ENCODE data around the gene STK11. TPM values are rescaled to one million over a fixed set of nuclear protein-coding genes. Genes with fewer than 3 reads are reported as not detected.
A peak's percentile ranks its signal among the peaks of the same experiment; 100 is the strongest.

Gene STK11
- total RNA-seq, 5 donors from 2014 or later (not counting 1 experiment from before 2014, with no cell fraction given) = 70.2 to 115 (median 99.5) TPM

DNA sequence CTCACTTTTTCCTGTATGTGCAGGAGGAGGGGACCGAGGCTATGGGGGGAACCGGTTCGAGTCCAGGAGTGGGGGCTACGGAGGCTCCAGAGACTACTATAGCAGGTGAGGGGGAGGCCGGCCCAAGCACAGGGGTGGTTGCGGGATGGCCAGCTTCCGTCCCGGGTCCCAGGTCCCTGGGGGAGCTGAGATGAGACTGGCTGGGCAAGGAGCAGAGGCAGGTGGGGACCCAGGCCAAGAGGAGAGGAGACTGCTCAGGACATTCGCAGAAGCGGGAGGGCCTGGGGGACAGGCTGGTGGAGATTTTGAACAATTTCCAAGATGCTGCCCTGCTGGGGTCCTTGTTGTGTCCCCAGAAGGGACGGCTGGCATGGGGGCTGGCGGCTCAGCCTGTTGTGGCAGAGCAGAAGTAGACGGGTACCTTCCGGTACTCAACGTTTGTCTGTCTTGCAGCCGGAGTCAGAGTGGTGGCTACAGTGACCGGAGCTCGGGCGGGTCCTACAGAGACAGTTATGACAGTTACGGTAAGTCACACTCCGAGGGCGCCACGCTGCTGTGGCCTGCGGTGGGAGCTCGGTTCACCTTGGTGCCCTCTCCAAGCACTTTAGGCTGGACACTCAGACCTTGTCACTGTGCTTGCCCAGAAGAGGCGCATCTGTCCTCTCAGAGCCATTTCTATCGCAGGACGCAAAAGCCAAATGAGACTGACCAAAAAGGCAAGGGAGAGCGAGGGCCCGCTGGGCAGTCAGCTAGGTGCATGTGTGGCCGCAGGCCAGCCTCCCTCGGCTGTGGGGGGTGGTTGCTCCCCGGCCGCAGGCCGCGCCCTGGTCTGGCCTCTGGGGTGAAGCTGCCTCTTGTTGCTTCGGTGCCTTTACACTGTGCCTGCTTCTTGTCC, 66.2 kb downstream of the STK11 start:
- H3K27ac ChIP-seq (ENCODE audit: low read length) = peak overlapping the region; percentile 91
- H3K9me3 ChIP-seq = no peaks in the 10 kb centered on the region
- peak in 1 of 35 experiments; percentile 15 for DNase-seq
- ChIA-PET POLR2A (interaction anchor here in 1 of 2 donors (0.5 kb wide), 1 partner anchor 27 kb away, joined by 3 read pairs; no protein-coding TSS in a partner anchor), CTCF (no interaction called here)
- peaks cover 39% of the 10 kb centered on the region for H3K36me3 Mint-ChIP-seq
- H3K27ac Mint-ChIP-seq = peak overlapping the region; percentile 86 to 89
- H3K4me1 Mint-ChIP-seq = peaks cover 60 to 71% (median 62%) of the 10 kb centered on the region in 3 donors
- no peak for ATAC-seq (replicated peaks in 1 of 4)
- 83% methylated on average over 34 of the region's 37 CpGs for WGBS (ENCODE audit: insufficient coverage)
- no peaks in the 10 kb centered on the region for H3K27me3 ChIP-seq (replicated peaks in 1 of 2; ENCODE audit: control insufficient read depth in 2 of 2, extremely low read depth in 1 of 2, insufficient read depth in 2 of 2, low read length in 1 of 2)
- no peaks in the 10 kb centered on the region for H3K9me3 Mint-ChIP-seq
- peak overlapping the region; percentile 82 to 94 (median 89) for H3K4me3 Mint-ChIP-seq
- peaks cover 21 to 47% of the 10 kb centered on the region in 2 donors for H3K36me3 ChIP-seq (ENCODE audit: control insufficient read depth in 2 of 2, extremely low read depth in 1 of 2, insufficient read depth in 1 of 2, low read length in 1 of 2)
- peaks cover 57 to 87% of the 10 kb centered on the region in 2 experiments for H3K4me1 ChIP-seq (ENCODE audit: control insufficient read depth in 1 of 2, extremely low read depth in 1 of 2, insufficient read depth in 2 of 2, low read length in 2 of 2)
- no peaks in the 10 kb centered on the region for H3K27me3 Mint-ChIP-seq
- H3K4me3 ChIP-seq (ENCODE audit: control insufficient read depth in 1 of 2, extremely low read depth in 1 of 2, low read length in 1 of 2) = peak overlapping the region; percentile 2 to 99

DNA sequence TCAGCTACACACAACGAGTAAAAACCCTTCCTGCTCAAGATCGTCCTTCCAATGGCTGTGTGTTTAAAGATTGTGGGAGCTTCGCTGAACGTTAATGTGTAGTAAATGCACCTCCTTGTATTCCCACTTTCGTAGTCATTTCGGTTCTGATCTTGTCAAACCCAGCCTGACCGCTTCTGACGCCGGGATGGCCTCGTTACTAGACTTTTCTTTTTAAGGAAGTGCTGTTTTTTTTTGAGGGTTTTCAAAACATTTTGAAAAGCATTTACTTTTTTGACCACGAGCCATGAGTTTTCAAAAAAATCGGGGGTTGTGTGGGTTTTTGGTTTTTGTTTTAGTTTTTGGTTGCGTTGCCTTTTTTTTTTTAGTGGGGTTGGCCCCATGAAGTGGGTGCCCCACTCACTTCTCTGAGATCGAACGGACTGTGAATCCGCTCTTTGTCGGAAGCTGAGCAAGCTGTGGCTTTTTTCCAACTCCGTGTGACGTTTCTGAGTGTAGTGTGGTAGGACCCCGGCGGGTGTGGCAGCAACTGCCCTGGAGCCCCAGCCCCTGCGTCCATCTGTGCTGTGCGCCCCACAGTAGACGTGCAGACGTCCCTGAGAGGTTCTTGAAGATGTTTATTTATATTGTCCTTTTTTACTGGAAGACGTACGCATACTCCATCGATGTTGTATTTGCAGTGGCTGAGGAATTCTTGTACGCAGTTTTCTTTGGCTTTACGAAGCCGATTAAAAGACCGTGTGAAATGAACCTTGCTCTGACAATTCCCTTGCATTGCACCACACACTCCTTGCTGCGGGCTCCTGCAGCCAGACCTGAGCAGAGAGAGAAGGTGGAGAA, 67.1 kb downstream of the STK11 start:
- POLR2A ChIA-PET = interaction anchor here in 1 of 2 donors (0.5 to 0.9 kb wide), 2 partner anchors 28 to 195 kb away, joined by 3 read pairs; no protein-coding TSS in a partner anchor
- no peak overlapping the region for H3K4me3 ChIP-seq (ENCODE audit: control insufficient read depth in 1 of 2, extremely low read depth in 1 of 2, low read length in 1 of 2)
- Mint-ChIP-seq H3K27me3 (no peaks in the 10 kb centered on the region), H3K4me3 (peak overlapping the region; percentile 44 to 94 (median 66)), H3K4me1 (peaks cover 58 to 68% (median 58%) of the 10 kb centered on the region in 3 donors), H3K9me3 (no peaks in the 10 kb centered on the region), H3K27ac (peak overlapping the region; percentile 72 to 76), H3K36me3 (peaks cover 40% of the 10 kb centered on the region)
- DNase-seq (peak in 1 of 35 experiments; percentile 29), ATAC-seq (replicated peaks in 1 of 4) (no peak)
- 61% methylated on average over 13 of the region's 33 CpGs for WGBS (ENCODE audit: insufficient coverage)
- peaks cover 21 to 47% of the 10 kb centered on the region in 2 donors for H3K36me3 ChIP-seq (ENCODE audit: control insufficient read depth in 2 of 2, extremely low read depth in 1 of 2, insufficient read depth in 1 of 2, low read length in 1 of 2)
- peak overlapping the region; percentile 9 for H3K27ac ChIP-seq (ENCODE audit: low read length)
- CTCF ChIA-PET = no interaction called here
- H3K27me3 ChIP-seq (replicated peaks in 1 of 2; ENCODE audit: control insufficient read depth in 2 of 2, extremely low read depth in 1 of 2, insufficient read depth in 2 of 2, low read length in 1 of 2) = no peaks in the 10 kb centered on the region
- peaks cover 54 to 87% of the 10 kb centered on the region in 2 experiments for H3K4me1 ChIP-seq (ENCODE audit: control insufficient read depth in 1 of 2, extremely low read depth in 1 of 2, insufficient read depth in 2 of 2, low read length in 2 of 2)
- no peaks in the 10 kb centered on the region for H3K9me3 ChIP-seq

DNA sequence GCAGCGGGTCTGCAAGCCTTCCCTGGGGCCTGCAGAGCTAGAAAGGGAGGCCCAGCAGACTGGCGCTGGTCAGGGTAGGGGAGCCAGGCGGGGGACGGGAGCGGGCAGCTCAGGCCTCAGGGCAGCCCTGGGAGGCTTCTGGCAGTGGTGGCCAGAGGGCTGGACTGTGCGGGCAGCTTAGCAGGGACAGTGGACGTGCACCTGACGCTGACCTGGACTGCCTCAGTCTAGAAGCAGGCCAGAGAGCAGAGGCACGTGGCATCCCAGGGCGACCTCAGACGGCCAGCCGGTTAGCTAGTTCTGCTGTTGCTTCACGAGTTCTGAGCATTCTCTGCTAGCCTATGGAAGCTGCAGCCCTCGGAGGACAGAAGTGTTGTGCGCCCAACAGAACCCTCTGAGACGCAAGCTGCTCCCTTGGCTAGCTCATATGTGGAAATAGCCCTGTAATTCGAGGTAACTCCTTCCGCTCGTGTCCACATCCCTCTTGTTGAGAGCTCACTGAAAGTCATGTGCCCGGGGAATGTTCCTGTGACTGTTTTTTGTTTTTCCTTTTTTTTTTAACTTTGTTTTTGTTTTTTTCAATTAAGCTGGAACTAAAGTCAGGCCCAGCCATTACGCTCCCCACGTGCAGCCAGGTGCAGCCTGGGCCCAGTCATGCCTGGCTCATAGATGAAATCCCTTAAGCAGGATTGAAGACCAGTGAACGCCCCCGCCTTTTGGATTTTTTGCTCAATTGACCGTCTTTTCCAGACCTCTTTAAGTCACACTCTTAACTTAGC, 67.9 kb downstream of the STK11 start:
- ChIA-PET CTCF (interaction anchor here in 1 of 2 donors (0.7 kb wide), 1 partner anchor 28 kb away, joined by 4 read pairs; no protein-coding TSS in a partner anchor), POLR2A (interaction anchor here in 1 of 2 donors (0.7 to 0.9 kb wide), 2 partner anchors 171 to 196 kb away, joined by 3 read pairs; no protein-coding TSS in a partner anchor)
- Mint-ChIP-seq H3K36me3 (peaks cover 40% of the 10 kb centered on the region), H3K27ac (peak overlapping the region; percentile 75 to 76), H3K4me3 (peak overlapping the region; percentile 44 to 94 (median 66)), H3K27me3 (no peaks in the 10 kb centered on the region), H3K4me1 (peaks cover 56 to 66% (median 57%) of the 10 kb centered on the region in 3 donors), H3K9me3 (no peaks in the 10 kb centered on the region)
- peak in 1 of 35 experiments; percentile 21 for DNase-seq
- Histone ChIP-seq H3K9me3 (no peaks in the 10 kb centered on the region), H3K36me3 (ENCODE audit: control insufficient read depth in 2 of 2, extremely low read depth in 1 of 2, insufficient read depth in 1 of 2, low read length in 1 of 2) (peaks cover 23 to 47% of the 10 kb centered on the region in 2 donors), H3K4me3 (ENCODE audit: control insufficient read depth in 1 of 2, extremely low read depth in 1 of 2, low read length in 1 of 2) (no peak overlapping the region), H3K4me1 (ENCODE audit: control insufficient read depth in 1 of 2, extremely low read depth in 1 of 2, insufficient read depth in 2 of 2, low read length in 2 of 2) (peaks cover 49 to 80% of the 10 kb centered on the region in 2 experiments), H3K27me3 (replicated peaks in 1 of 2; ENCODE audit: control insufficient read depth in 2 of 2, extremely low read depth in 1 of 2, insufficient read depth in 2 of 2, low read length in 1 of 2) (no peaks in the 10 kb centered on the region), H3K27ac (ENCODE audit: low read length) (no peak overlapping the region)
- no peak for ATAC-seq (replicated peaks in 1 of 4)
- WGBS (ENCODE audit: insufficient coverage) = 85% methylated on average over 20 of the region's 25 CpGs

DNA sequence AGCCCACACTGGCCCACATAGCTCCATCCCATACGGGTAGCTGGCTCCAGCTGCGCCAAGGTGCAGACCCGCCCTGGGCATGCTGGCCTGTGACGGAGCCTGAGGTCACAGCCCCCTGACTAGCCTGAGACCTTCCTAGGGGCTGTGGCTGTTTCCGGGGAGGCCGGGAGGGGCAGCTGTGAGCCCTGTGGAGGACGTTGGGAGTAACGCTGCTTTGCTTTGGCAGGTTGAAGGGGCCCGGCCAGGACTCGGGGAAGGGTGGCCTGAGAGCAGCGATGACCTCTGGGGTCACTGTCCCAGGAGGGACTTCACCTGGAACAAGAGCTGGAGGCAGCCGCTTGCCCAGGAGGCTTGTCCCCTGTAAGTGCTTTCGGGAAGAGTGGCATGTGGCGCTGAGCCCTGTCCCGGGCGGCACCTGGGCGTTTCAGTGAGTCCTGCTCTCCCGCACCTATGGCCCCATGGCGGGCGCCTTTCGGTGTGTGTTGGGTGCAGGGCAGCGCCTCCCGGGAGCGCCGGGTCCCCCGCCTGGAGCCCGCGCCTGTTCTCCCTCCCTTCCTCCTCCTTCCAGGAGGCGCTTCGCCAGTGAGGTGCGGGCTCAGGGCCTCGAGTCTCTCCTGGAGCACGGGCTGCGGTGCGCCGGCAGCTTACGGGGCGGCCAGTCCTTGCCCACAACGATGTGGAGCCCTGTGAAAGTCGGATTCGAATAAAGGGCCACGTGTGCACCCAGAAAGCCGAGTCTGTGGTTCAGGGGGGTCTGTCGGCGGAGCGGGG, 68.7 kb downstream of the STK11 start:
- no peaks in the 10 kb centered on the region for H3K9me3 ChIP-seq
- Mint-ChIP-seq H3K4me1 (peaks cover 51 to 60% (median 52%) of the 10 kb centered on the region in 3 donors), H3K36me3 (peaks cover 40% of the 10 kb centered on the region), H3K9me3 (no peaks in the 10 kb centered on the region), H3K4me3 (peak overlapping the region; percentile 34 to 94 (median 56)), H3K27me3 (no peaks in the 10 kb centered on the region), H3K27ac (peak overlapping the region; percentile 34 to 75)
- ChIA-PET CTCF (no interaction called here), POLR2A (interaction anchor here in 1 of 2 donors (0.6 to 0.9 kb wide), 2 partner anchors 27 to 197 kb away, joined by 3 to 5 read pairs; no protein-coding TSS in a partner anchor)
- peaks cover 29 to 55% of the 10 kb centered on the region in 2 donors for H3K36me3 ChIP-seq (ENCODE audit: control insufficient read depth in 2 of 2, extremely low read depth in 1 of 2, insufficient read depth in 1 of 2, low read length in 1 of 2)
- 90% methylated on average over 37 of the region's 46 CpGs for WGBS (ENCODE audit: insufficient coverage)
- peak overlapping the region; percentile 59 for H3K27ac ChIP-seq (ENCODE audit: low read length)
- H3K4me1 ChIP-seq (ENCODE audit: control insufficient read depth in 1 of 2, extremely low read depth in 1 of 2, insufficient read depth in 2 of 2, low read length in 2 of 2) = peaks cover 45 to 76% of the 10 kb centered on the region in 2 experiments
- no peaks in the 10 kb centered on the region for H3K27me3 ChIP-seq (replicated peaks in 1 of 2; ENCODE audit: control insufficient read depth in 2 of 2, extremely low read depth in 1 of 2, insufficient read depth in 2 of 2, low read length in 1 of 2)
- DNase-seq (peak in 1 of 35 experiments; percentile 22), ATAC-seq (replicated peaks in 1 of 4) (no peak)
- H3K4me3 ChIP-seq (ENCODE audit: control insufficient read depth in 1 of 2, extremely low read depth in 1 of 2, low read length in 1 of 2) = peak overlapping the region; percentile 26 to 32

DNA sequence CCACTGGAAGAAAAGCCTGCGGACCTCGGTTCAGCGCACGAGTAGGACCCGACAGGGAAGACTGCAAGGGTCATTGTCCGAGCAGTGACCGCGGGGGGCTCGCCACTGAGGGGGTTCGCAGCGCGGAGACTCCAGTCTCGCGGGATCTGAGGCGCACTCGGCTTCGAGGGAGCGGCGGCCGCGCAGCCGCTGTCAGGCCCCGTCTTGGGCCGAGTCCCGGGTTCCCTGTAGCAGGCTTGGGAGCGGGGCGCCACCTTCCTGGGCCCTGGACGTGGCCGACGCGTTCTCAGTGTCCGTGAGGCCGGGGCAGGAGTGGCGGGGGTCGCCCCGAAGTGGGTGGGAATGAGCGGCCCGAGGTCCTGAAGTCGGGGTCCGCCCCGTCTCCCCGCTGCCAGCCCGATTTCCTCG, 69.3 kb downstream of the STK11 start:
- peaks cover 44 to 79% of the 10 kb centered on the region in 2 experiments for H3K4me1 ChIP-seq (ENCODE audit: control insufficient read depth in 1 of 2, extremely low read depth in 1 of 2, insufficient read depth in 2 of 2, low read length in 2 of 2)
- H3K27ac ChIP-seq (ENCODE audit: low read length) = peak overlapping the region; percentile 59
- Mint-ChIP-seq H3K4me1 (peaks cover 55 to 61% (median 56%) of the 10 kb centered on the region in 3 donors), H3K9me3 (no peaks in the 10 kb centered on the region), H3K27ac (no peak overlapping the region), H3K27me3 (no peaks in the 10 kb centered on the region), H3K4me3 (peak overlapping the region; percentile 31 to 94 (median 39)), H3K36me3 (peaks cover 43% of the 10 kb centered on the region)
- ATAC-seq (replicated peaks in 1 of 4) (no peak), DNase-seq (no peak)
- no peaks in the 10 kb centered on the region for H3K9me3 ChIP-seq
- 53% methylated on average over 44 of the region's 44 CpGs for WGBS (ENCODE audit: insufficient coverage)
- ChIA-PET POLR2A (interaction anchor here (0.6 to 1.0 kb wide), 2 partner anchors 11 to 594 kb away, joined by 5 to 7 read pairs; no protein-coding TSS in a partner anchor), CTCF (no interaction called here)
- H3K36me3 ChIP-seq (ENCODE audit: control insufficient read depth in 2 of 2, extremely low read depth in 1 of 2, insufficient read depth in 1 of 2, low read length in 1 of 2) = peaks cover 34 to 61% of the 10 kb centered on the region in 2 donors
- no peaks in the 10 kb centered on the region for H3K27me3 ChIP-seq (replicated peaks in 1 of 2; ENCODE audit: control insufficient read depth in 2 of 2, extremely low read depth in 1 of 2, insufficient read depth in 2 of 2, low read length in 1 of 2)
- H3K4me3 ChIP-seq (ENCODE audit: control insufficient read depth in 1 of 2, extremely low read depth in 1 of 2, low read length in 1 of 2) = peak overlapping the region; percentile 26 to 32

All from T-cell (primary cell).